HG03095 (cell line): ENCODE results near the gene EFTUD2.
"Not testable (repeated sequence)": the region's sequence is repeated elsewhere in the genome, so short reads cannot be mapped to it uniquely, and the experiment has no call there.

Experiments
- ATAC-seq: cut with Tn5 transposase; IDR thresholded peaks from one replicate; pipeline ENCODE4 v1.9.1; 2021; ENCODE audit warnings: moderate library complexity; ENCODE audit not compliant: unreplicated experiment

EFTUD2 gene

GRCh38 chr17:44812263-44812662 lies 87.0 kb downstream of the EFTUD2 start:
- no peak for ATAC-seq

- not testable (repeated sequence) for ATAC-seq
Measured at GRCh38 chr17:44808656-44809388, 90.4 kb downstream of the EFTUD2 start.

- ATAC-seq: no peak
Measured at GRCh38 chr17:44808156-44808555, 91.1 kb downstream of the EFTUD2 start.

- ATAC-seq: no peak
Measured at GRCh38 chr17:44807817-44808155, 91.5 kb downstream of the EFTUD2 start.

GRCh38 chr17:44807093-44807816 lies 92.0 kb downstream of the EFTUD2 start:
- no peak for ATAC-seq

- no peak for ATAC-seq
Measured at GRCh38 chr17:44804302-44805089, 94.7 kb downstream of the EFTUD2 start.

GRCh38 chr17:44801880-44802279 lies 97.4 kb downstream of the EFTUD2 start:
- ATAC-seq: no peak
